GM21737 (cell line): ENCODE results near the gene RABGAP1L.

Source experiments
- ATAC-seq: cut with Tn5 transposase; IDR thresholded peaks from one replicate; pipeline ENCODE4 v1.9.1; 2021; ENCODE audit warnings: mild to moderate bottlenecking, moderate library complexity; ENCODE audit not compliant: unreplicated experiment

The RABGAP1L gene

GRCh38 chr1:174898102-174898797, 738.9 kb downstream of the RABGAP1L start:
- no peak for ATAC-seq

GRCh38 chr1:174900317-174900716, 741.0 kb downstream of the RABGAP1L start:
- ATAC-seq = no peak

GRCh38 chr1:174902531-174903099, 743.3 kb downstream of the RABGAP1L start:
- ATAC-seq = no peak

- ATAC-seq = no peak
Measured at GRCh38 chr1:174911606-174912005, 752.3 kb downstream of the RABGAP1L start.

- no peak for ATAC-seq
Measured at GRCh38 chr1:174912264-174912663, 752.9 kb downstream of the RABGAP1L start.

GRCh38 chr1:174913225-174913903, 754.0 kb downstream of the RABGAP1L start:
- ATAC-seq = no peak

- ATAC-seq = no peak
Measured at GRCh38 chr1:174914991-174915390, 755.7 kb downstream of the RABGAP1L start.

- no peak for ATAC-seq
Measured at GRCh38 chr1:174916846-174917245, 757.5 kb downstream of the RABGAP1L start.

GRCh38 chr1:174920093-174920492, 760.8 kb downstream of the RABGAP1L start:
- no peak for ATAC-seq

- no peak for ATAC-seq
Measured at GRCh38 chr1:174922121-174922520, 762.8 kb downstream of the RABGAP1L start.

- no peak for ATAC-seq
Measured at GRCh38 chr1:174923820-174924219, 764.5 kb downstream of the RABGAP1L start.

- no peak for ATAC-seq
Measured at GRCh38 chr1:174928541-174928940, 769.2 kb downstream of the RABGAP1L start.

- ATAC-seq = no peak
Measured at GRCh38 chr1:174931214-174931613, 771.9 kb downstream of the RABGAP1L start.

GRCh38 chr1:174932587-174932986, 773.3 kb downstream of the RABGAP1L start:
- ATAC-seq = no peak

- ATAC-seq = no peak
Measured at GRCh38 chr1:174935961-174936727, 776.8 kb downstream of the RABGAP1L start.

- no peak for ATAC-seq
Measured at GRCh38 chr1:174938281-174939007, 779.1 kb downstream of the RABGAP1L start.

GRCh38 chr1:174939775-174940545, 780.6 kb downstream of the RABGAP1L start:
- ATAC-seq = no peak

GRCh38 chr1:174940646-174941175, 781.4 kb downstream of the RABGAP1L start:
- ATAC-seq = no peak

GRCh38 chr1:174942547-174943255, 783.4 kb downstream of the RABGAP1L start:
- no peak for ATAC-seq
